ENCODE data around the gene NHEJ1. TPM values are rescaled to one million over a fixed set of nuclear protein-coding genes. Genes with fewer than 3 reads are reported as not detected.

The NHEJ1 gene
- total RNA-seq, 2 experiments from 2014 or later = 22.4 to 26.3 TPM

GRCh38 chr2:219028141-219028540, 132.5 kb downstream of the NHEJ1 start:
- no peak for TF ChIP-seq CTCF (IDR thresholded peaks at IDR 0.05)
- Mint-ChIP-seq H3K9me3 (no peaks in the 10 kb centered on the region), H3K4me3 (no peak overlapping the region), H3K27ac (no peak overlapping the region), H3K36me3 (ENCODE audit: low read depth) (no peaks in the 10 kb centered on the region), H3K27me3 (peaks cover 11% of the 10 kb centered on the region), H3K4me1 (ENCODE audit: low read depth) (no peaks in the 10 kb centered on the region)
- DNase-seq = no peak
- intact Hi-C loops (cut with micrococcal nuclease) = no loop called here
- POLR2A ChIA-PET = no interaction called here
- CTCF ChIA-PET = interaction anchor here (1.0 to 9.1 kb wide), 10 partner anchors 11 to 168 kb away, joined by 3 to 135 read pairs (median 6); no protein-coding TSS in a partner anchor
- no peak for ATAC-seq

GRCh38 chr2:219027511-219028055, 133.0 kb downstream of the NHEJ1 start:
- POLR2A ChIA-PET = no interaction called here
- no peaks in the 10 kb centered on the region for H3K36me3 Mint-ChIP-seq (ENCODE audit: low read depth)
- no peak for DNase-seq
- CTCF ChIA-PET = interaction anchor here (0.7 to 9.1 kb wide), 10 partner anchors 11 to 128 kb away, joined by 3 to 135 read pairs (median 4); partner anchors contain the start of gene CFAP65
- no peaks in the 10 kb centered on the region for H3K9me3 Mint-ChIP-seq
- H3K27me3 Mint-ChIP-seq = peaks cover 10% of the 10 kb centered on the region
- no peak overlapping the region for H3K27ac Mint-ChIP-seq
- H3K4me3 Mint-ChIP-seq = no peak overlapping the region
- intact Hi-C loops (cut with micrococcal nuclease) = no loop called here
- H3K4me1 Mint-ChIP-seq (ENCODE audit: low read depth) = no peaks in the 10 kb centered on the region
- no peak for ATAC-seq
- no peak for TF ChIP-seq CTCF (IDR thresholded peaks at IDR 0.05)

- H3K36me3 Mint-ChIP-seq (ENCODE audit: low read depth) = no peaks in the 10 kb centered on the region
- no peaks in the 10 kb centered on the region for H3K9me3 Mint-ChIP-seq
- H3K27ac Mint-ChIP-seq = no peak overlapping the region
- POLR2A ChIA-PET = no interaction called here
- H3K27me3 Mint-ChIP-seq = peaks cover 6% of the 10 kb centered on the region
- H3K4me3 Mint-ChIP-seq = no peak overlapping the region
- intact Hi-C loops (cut with micrococcal nuclease) = no loop called here
- no peaks in the 10 kb centered on the region for H3K4me1 Mint-ChIP-seq (ENCODE audit: low read depth)
- DNase-seq = no peak
- TF ChIP-seq CTCF (IDR thresholded peaks at IDR 0.05) = no peak
- no peak for ATAC-seq
- CTCF ChIA-PET = interaction anchor here (0.7 to 9.1 kb wide), 8 partner anchors 14 to 129 kb away, joined by 3 to 135 read pairs (median 4); partner anchors contain the start of gene CFAP65
These were observed 133.7 kb downstream of the NHEJ1 start for GRCh38 chr2:219026946-219027345.

- intact Hi-C loops (cut with micrococcal nuclease) = no loop called here
- Mint-ChIP-seq H3K4me1 (ENCODE audit: low read depth) (no peaks in the 10 kb centered on the region), H3K36me3 (ENCODE audit: low read depth) (no peaks in the 10 kb centered on the region), H3K27me3 (peaks cover 5% of the 10 kb centered on the region), H3K27ac (no peak overlapping the region), H3K4me3 (no peak overlapping the region), H3K9me3 (no peaks in the 10 kb centered on the region)
- no peak for DNase-seq
- TF ChIP-seq CTCF (IDR thresholded peaks at IDR 0.05) = no peak
- ATAC-seq = no peak
- ChIA-PET POLR2A (no interaction called here), CTCF (interaction anchor here (0.9 to 9.1 kb wide), 6 partner anchors 15 to 130 kb away, joined by 3 to 135 read pairs (median 4); no protein-coding TSS in a partner anchor)
These were observed 134.7 kb downstream of the NHEJ1 start for GRCh38 chr2:219025637-219026585.

Small RNAs within 50 kb of the gene (microRNA-seq; reads per million reads assigned to microRNA genes)
- 0.91 reads per million for gene MIR3131 (ENCODE audit: borderline microRNAs expressed, borderline replicate concordance)

Other genes with a start within 250 kb of the NHEJ1 start
- gene CDK5R2, start 201.1 kb downstream of the NHEJ1 start, total RNA-seq = not detected
- not detected for gene FEV, start 175.6 kb downstream of the NHEJ1 start, total RNA-seq
- gene CRYBA2, start 167.4 kb downstream of the NHEJ1 start, total RNA-seq = not detected
- not detected for gene CFAP65, start 119.3 kb downstream of the NHEJ1 start, total RNA-seq
- not detected for gene IHH, start 99.9 kb downstream of the NHEJ1 start, total RNA-seq
- gene SLC23A3, start 9.2 kb upstream of the NHEJ1 start, total RNA-seq = 1 to 10 TPM; 1.1 to 1.6 TPM
- gene CNPPD1, start 16.1 kb upstream of the NHEJ1 start, total RNA-seq = 10 to 100 TPM; 38.6 to 38.7 TPM
- 10 to 100 TPM; 63.8 to 67.8 TPM for gene RETREG2, start 17.5 kb upstream of the NHEJ1 start, total RNA-seq
- 10 to 100 TPM; 31.3 to 33.3 TPM for gene ZFAND2B, start 46.0 kb upstream of the NHEJ1 start, total RNA-seq
- gene ABCB6, start 58.1 kb upstream of the NHEJ1 start, total RNA-seq = 10 to 100 TPM; 32.3 to 35.7 TPM
- gene ATG9A, start 68.8 kb upstream of the NHEJ1 start, total RNA-seq = 10 to 100 TPM; 54.8 to 58.7 TPM
- gene ANKZF1, start 69.0 kb upstream of the NHEJ1 start, total RNA-seq = 100 to 1,000 TPM; 216 to 217 TPM
- 1 to 10 TPM; 1.2 to 2.8 TPM for gene GLB1L, start 84.6 kb upstream of the NHEJ1 start, total RNA-seq
- 10 to 100 TPM; 34.4 to 35.4 TPM for gene STK16, start 84.7 kb upstream of the NHEJ1 start, total RNA-seq
- gene TUBA4B, start 92.4 kb upstream of the NHEJ1 start, total RNA-seq = not detected
- gene TUBA4A, start 93.1 kb upstream of the NHEJ1 start, total RNA-seq = 100 to 1,000 TPM; 226 TPM
- gene DNAJB2, start 118.6 kb upstream of the NHEJ1 start, total RNA-seq = 10 to 100 TPM; 61.8 to 63.3 TPM
- gene PTPRN, start 148.6 kb upstream of the NHEJ1 start, total RNA-seq = 1 to 10 TPM in 1 of 2 experiments, under 1 TPM in 1; 0.92 to 1.1 TPM
- not detected for gene RESP18, start 171.9 kb upstream of the NHEJ1 start, total RNA-seq
- 100 to 1,000 TPM; 112 to 113 TPM for gene DNPEP, start 227.1 kb upstream of the NHEJ1 start, total RNA-seq

Measured in activated CD8-positive, alpha-beta T cell treated with anti-CD3 and anti-CD28 coated beads for 36 hours (primary cell).